ENCODE data around the gene KIAA1217.

Gene KIAA1217

GRCh38 chr10:24209946-24210491 lies 1.1 kb downstream of the KIAA1217 start:
- DNase-seq (ENCODE audit: low spot score): peak; percentile 36

GRCh38 chr10:24210501-24210900 lies 1.6 kb downstream of the KIAA1217 start:
- no peak for DNase-seq (ENCODE audit: low spot score)

GRCh38 chr10:24213266-24213665 lies 4.3 kb downstream of the KIAA1217 start:
- DNase-seq (ENCODE audit: low spot score): no peak

GRCh38 chr10:24213881-24214280 lies 4.9 kb downstream of the KIAA1217 start:
- DNase-seq (ENCODE audit: low spot score): no peak

GRCh38 chr10:24214762-24215161 lies 5.8 kb downstream of the KIAA1217 start:
- no peak for DNase-seq (ENCODE audit: low spot score)

GRCh38 chr10:24215196-24215595 lies 6.3 kb downstream of the KIAA1217 start:
- no peak for DNase-seq (ENCODE audit: low spot score)

GRCh38 chr10:24215603-24216002 lies 6.7 kb downstream of the KIAA1217 start:
- DNase-seq (ENCODE audit: low spot score): no peak

- no peak for DNase-seq (ENCODE audit: low spot score)
These were observed 11.0 kb downstream of the KIAA1217 start for GRCh38 chr10:24219963-24220362.

- no peak for DNase-seq (ENCODE audit: low spot score)
These were observed 14.4 kb downstream of the KIAA1217 start for GRCh38 chr10:24223341-24223740.

- no peak for DNase-seq (ENCODE audit: low spot score)
These were observed 15.0 kb downstream of the KIAA1217 start for GRCh38 chr10:24223953-24224352.

GRCh38 chr10:24228642-24229041 lies 19.7 kb downstream of the KIAA1217 start:
- no peak for DNase-seq (ENCODE audit: low spot score)

GRCh38 chr10:24229909-24230308 lies 21.0 kb downstream of the KIAA1217 start:
- no peak for DNase-seq (ENCODE audit: low spot score)

GRCh38 chr10:24231200-24231599 lies 22.3 kb downstream of the KIAA1217 start:
- no peak for DNase-seq (ENCODE audit: low spot score)

GRCh38 chr10:24234784-24235183 lies 25.8 kb downstream of the KIAA1217 start:
- DNase-seq (ENCODE audit: low spot score): no peak

- DNase-seq (ENCODE audit: low spot score): no peak
These were observed 26.5 kb downstream of the KIAA1217 start for GRCh38 chr10:24235471-24235870.

GRCh38 chr10:24237801-24238395 lies 29.0 kb downstream of the KIAA1217 start:
- DNase-seq (ENCODE audit: low spot score): no peak

- DNase-seq (ENCODE audit: low spot score): no peak
These were observed 29.7 kb downstream of the KIAA1217 start for GRCh38 chr10:24238519-24239247.

GRCh38 chr10:24239289-24240040 lies 30.5 kb downstream of the KIAA1217 start:
- no peak for DNase-seq (ENCODE audit: low spot score)

- DNase-seq (ENCODE audit: low spot score): no peak
These were observed 31.3 kb downstream of the KIAA1217 start for GRCh38 chr10:24240041-24240751.

- DNase-seq (ENCODE audit: low spot score): no peak
These were observed 32.6 kb downstream of the KIAA1217 start for GRCh38 chr10:24241536-24242040.

- DNase-seq (ENCODE audit: low spot score): no peak
These were observed 33.6 kb downstream of the KIAA1217 start for GRCh38 chr10:24242562-24242961.

GRCh38 chr10:24246365-24246764 lies 37.4 kb downstream of the KIAA1217 start:
- DNase-seq (ENCODE audit: low spot score): no peak
